HG02642 (cell line): ENCODE results near the gene CYSLTR2.
"Not testable (repeated sequence)": the region's sequence is repeated elsewhere in the genome, so short reads cannot be mapped to it uniquely, and the experiment has no call there.

Experiments used
- ATAC-seq: cut with Tn5 transposase; IDR thresholded peaks from one replicate; pipeline ENCODE4 v1.9.1; 2021; ENCODE audit warnings: mild to moderate bottlenecking; ENCODE audit not compliant: unreplicated experiment, poor library complexity

CYSLTR2 gene

GRCh38 chr13:48643159-48643558 lies 10.6 kb upstream of the CYSLTR2 start:
- ATAC-seq = no peak

DNA sequence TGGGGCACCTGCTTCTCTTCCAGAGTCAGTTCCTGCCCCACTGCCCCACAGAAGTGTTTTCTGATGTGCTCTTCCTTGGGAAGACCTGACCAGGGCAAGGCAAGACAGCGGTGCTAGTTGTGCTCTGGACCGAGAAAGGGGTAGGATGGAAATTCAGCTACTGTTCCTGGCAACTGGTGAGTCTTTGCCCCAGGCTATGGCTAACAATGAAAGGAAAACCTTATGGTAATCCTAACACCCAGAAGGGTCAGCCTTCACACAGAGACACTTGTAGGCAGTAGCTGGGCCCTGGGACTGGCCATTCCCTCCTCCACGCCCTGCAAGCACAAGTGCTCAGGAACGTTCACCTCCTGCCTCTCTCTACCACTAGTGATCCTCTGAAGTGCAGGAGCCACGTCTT lies 9.6 kb upstream of the CYSLTR2 start:
- no peak for ATAC-seq

DNA sequence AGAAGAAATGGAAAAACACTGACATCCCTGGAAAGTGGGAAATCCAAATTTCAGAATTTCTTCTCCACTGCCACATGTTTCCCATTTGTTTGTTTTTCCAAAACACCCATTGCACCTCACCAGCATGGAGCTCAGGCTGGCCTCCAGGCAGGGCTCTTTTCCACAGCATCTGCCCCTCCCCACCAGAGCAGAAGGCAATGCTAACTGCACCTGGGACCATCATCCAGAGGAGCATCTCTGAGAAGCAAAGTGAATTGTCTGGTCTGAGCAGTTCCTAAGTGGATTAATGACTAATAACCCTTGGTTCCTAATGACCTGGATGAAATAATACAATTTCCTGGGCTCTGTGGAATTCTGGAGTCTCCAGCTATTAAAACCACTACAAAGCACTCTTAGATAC lies 8.8 kb upstream of the CYSLTR2 start:
- no peak for ATAC-seq

DNA sequence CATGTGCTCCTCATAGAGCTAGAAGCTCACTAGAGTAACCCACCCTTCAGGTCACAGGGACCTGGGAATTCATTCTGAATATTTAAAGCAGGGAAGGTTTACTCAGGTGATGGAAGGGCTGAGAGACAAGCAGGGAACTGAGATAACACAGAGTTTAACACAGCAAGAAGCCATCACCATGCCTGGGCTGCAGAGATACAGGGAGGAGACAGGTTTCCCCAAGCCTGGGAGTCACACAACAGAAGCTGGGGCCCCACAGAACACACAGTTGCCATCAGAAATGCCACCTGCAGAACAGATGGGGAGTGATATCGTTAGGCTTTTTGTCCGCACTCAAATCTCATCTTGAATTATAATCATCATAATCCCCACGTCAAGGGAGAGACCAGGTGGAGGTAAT lies 7.9 kb upstream of the CYSLTR2 start:
- no peak for ATAC-seq

- no peak for ATAC-seq
Measured at GRCh38 chr13:48646791-48647190, 6.9 kb upstream of the CYSLTR2 start.

DNA sequence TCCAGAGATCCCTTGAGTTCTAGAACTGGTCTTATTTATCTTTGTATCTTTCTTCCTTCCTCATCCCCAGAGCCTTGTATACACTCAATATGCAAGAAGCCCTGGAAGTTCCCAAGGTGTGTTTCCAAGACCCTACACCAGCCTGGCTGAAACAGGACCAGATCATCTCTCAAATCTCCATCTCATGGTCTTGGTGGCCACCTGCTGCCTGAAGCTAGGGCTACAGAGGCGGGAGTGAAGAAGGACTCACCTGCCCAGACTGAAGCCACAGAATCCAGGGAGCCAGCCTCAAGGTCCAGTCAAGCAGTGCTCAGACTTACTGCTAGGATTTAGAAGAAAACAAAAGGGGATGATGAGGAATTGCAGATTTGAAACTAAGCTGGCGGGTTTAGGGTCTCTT lies 6.1 kb upstream of the CYSLTR2 start:
- no peak for ATAC-seq

DNA sequence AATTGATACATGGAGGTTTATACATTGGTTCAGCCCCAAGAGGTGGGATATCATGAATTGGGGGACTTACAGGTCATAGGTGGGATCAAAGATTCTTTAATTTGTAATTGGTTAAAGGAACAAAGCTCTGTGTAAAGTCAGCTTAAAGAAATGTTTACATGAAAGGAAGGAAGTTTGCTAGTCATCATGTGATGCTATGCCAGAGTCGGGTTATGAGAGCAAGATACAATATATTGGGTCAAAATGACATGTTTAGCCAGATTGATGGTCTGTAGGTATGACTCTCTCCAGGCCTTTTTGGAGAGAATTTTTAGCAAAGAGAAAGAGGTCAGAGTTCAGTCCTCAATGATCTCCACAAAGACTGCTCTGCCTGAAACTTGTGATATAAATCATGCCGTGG lies 5.3 kb upstream of the CYSLTR2 start:
- ATAC-seq = no peak

GRCh38 chr13:48652851-48653471 lies 768 bp upstream of the CYSLTR2 start:
- ATAC-seq = no peak

DNA sequence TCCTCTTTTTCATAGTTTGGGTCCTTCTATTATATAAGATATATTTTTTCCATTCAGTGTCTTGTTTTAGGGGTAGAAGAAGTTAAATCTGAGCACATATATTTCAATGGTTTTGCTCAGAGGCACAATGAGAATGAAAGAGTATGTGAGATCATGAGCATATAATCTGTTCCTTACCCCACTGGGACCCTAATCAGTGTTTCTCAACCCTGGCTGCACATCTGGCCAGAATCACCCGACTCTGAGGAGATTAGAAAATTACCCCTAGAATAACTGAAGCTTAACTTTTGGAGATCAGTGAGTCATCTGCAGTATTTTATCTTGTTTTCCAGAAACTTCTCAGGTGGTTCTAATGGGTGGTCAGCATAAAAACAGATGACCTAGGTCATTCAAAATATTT lies 782 bp downstream of the CYSLTR2 start:
- ATAC-seq = no peak

DNA sequence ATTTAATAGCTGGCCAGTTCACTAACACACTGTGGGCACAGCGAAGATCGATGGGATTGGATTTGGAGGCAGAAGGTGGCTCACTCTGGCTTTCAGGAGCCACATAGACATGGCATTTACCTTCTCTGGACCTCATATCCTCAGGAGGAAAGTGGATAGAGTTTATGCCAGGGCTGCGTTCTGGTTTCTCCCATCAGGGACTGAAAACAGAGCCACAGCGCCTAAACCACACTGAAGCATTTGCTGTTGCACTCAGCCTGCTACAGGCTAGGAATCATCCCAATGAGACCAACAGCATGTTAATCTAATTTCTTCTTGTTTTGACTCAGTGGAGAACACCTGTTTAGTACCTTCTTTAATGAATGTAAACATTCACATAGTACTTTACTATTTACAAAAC lies 1.6 kb downstream of the CYSLTR2 start:
- no peak for ATAC-seq

DNA sequence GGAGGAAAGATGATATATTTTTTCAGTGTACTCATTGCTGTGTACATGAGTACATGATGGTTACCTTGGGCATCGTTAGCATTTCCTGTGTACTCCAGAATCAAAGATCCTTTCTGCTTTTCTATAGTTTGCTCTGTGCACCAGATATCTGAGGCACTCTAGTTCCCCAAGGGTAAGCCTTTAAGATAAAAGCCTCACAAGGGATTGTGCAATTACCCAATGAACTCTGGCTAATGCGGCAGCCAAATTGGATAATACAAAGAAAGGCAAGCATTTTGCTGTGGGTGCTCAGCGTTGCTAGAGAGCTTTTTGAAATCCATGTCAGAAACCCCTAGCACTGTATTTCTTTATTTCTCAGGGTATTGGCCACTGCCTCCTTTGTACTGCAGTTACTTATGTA lies 2.9 kb downstream of the CYSLTR2 start:
- ATAC-seq = no peak

- no peak for ATAC-seq
Measured at GRCh38 chr13:48660361-48661076, 6.8 kb downstream of the CYSLTR2 start.

DNA sequence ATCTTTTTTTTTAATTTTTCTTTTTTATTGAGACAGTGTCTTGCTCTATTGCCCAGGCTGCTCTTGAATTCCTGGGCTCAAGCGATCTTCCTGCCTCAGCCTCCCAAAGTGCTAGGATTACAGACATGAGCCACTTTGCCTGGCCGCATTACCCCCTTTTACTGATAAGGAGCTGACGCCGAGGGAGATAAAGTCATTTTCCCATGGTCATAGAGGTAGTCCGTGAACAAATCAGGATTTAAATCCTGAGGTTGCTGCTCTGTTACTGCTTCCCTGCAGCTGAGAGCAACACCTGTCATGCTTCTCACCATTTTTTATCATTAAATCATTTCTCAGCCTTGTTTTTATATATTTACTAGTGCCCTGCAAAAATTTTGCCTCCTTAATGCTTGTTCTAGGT lies 7.4 kb downstream of the CYSLTR2 start:
- ATAC-seq = no peak

DNA sequence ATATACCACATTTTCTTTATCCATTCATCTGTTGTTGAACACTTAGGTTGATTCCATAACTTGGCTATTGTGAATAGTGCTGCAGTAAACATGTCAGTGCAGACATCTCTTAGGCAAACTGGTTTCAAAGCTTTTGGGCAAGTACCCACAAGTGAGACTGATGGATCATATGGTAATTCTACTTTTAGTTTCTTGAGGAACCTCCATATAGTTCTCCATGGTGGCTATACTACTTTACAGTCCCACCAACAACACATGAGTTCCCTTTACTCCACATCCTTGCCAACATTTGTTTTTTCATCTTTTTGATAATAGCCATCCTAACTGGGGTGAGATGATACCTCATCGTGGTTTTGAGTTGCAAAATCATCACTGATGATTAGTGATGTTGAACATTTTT lies 8.5 kb downstream of the CYSLTR2 start:
- ATAC-seq = no peak

DNA sequence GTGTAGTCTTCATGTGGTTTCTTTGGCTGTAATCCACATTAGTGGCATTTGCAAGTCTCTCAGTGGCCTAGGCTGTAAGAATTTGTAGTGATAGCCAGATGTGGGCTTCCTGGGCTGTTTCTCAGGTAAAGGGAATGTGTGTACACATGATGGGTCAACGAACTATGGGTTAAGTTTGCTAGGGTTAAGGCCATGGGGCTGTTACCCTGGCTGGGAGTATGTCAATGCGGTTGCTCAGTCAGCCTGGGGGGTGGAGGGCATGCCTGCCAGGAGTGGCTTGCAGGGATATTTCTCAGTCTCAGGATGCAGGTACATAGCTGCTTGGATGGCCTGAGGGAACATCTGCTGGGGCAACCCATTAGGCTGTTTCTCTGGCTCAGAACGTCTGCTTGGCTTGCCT lies 13.4 kb downstream of the CYSLTR2 start:
- no peak for ATAC-seq

DNA sequence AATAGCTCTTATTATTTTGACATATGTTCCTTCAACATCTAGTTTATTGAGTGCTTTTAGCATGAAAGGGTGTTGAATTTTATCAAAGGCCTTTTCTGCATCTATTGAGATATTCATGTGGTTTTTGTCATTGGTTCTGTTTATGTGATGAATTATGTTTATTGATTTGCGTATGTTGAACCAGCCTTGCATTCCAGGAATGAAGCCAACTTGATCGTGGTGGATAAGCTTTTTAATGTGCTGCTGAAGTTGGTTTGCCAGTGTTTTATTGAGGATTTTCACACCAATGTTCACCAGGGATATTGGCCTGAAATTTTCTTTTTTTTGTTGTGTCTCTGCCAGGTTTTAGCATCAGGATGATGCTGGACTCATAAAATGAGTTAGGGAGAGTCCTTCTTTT lies 17.7 kb downstream of the CYSLTR2 start:
- not testable (repeated sequence) for ATAC-seq

GRCh38 chr13:48675247-48675646 lies 21.5 kb downstream of the CYSLTR2 start:
- ATAC-seq = no peak

DNA sequence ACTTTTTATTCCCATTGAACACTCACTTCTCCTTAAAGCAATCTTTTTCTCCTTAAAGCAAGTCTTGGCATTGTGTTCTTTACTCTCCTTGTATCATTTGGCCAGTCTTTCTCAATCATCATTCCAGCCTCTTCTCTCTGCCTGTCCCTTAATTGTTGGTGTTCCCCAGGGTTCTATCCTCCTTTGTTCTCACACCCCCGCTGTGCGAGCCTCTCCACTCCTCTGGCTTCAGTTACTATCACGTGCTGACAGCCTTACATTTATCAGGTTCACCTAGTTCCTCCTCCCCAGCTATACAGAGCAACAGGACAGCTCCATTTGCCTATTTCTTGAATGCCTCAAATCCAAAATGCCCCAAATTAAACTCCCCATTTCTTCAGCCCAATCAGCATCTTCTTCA lies 24.6 kb downstream of the CYSLTR2 start:
- ATAC-seq = no peak

DNA sequence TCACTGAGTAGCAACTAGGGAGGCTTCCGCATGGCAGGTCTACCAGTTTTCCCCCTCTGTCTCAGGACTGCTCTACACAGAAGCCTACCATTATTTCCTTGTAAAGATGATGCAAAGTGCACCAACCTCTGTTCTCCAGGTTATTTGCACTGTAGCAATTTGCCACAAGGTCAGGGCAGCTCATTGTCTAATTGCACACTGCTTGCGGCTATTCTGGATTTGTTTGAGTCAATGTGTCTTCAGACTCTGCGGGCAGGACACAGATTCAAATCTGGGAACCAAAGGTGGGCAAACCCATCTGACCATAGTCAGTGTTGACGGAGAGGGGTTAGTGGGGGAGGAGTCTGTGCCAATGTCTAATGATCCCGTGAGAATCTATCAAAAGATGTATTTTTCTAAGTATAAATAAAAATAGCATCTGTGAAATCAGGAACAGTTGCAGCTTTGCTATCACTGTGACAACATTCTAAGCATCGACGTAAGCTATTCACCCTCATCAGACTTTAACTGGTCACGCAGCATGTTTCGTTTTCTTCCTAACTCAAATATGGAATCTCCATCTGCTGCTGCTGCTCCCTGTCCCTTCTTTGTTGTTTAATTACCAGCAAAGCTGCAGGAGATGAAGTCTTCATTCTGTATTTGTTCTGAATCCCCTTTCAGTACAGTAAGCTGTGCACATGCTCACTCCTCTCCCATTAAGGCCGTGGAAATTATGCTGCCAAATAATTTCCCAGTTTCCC lies 26.4 kb downstream of the CYSLTR2 start:
- ATAC-seq = no peak

DNA sequence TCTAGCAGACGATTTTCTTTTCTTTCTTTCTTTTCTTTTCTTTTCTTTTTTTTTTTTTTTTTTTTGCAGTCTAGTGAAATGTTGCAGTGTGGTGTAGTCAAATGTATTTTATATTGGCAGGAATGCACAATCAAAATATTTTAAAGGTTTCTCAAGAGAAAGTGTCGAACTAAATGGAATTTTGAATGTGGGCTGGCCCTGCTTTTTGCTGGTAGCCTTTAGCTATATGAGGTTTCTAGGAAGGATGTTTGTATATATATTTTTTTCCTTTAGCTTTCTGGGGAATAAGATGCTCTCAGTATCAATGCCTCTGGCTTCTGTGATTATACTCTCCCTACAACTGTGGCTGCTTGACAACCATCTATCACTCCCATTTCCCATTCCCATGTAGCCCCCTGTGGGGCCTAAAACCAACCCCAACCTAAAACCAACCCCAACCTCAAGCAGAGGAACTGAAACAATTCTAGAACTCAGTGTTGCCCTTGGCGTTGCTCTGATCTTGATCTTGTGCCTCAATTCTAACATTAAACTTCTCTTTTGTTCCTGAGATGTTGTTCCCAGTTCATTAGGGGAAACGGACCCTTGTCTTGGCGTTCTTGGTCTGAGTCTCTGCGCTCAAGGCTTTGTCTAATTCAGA lies 27.1 kb downstream of the CYSLTR2 start:
- no peak for ATAC-seq

- no peak for ATAC-seq
Measured at GRCh38 chr13:48681905-48682304, 28.2 kb downstream of the CYSLTR2 start.
